HepG2 (cell line): ENCODE data around the gene FBXO2. TPM values are rescaled to one million over a fixed set of nuclear protein-coding genes. Genes with fewer than 3 reads are reported as not detected.

Experiments
- ATF6 ChIP-seq: sonication (generic); formaldehyde crosslinking; conservative IDR thresholded peaks from 2 replicates; pipeline ENCODE4 v1.4.0; 2020; ENCODE audit warnings: missing genetic modification reagents
- CBFB ChIP-seq: sonication (generic); formaldehyde crosslinking; IDR thresholded peaks from 2 replicates; pipeline ENCODE4 v1.4.0; 2020; ENCODE audit warnings: missing genetic modification reagents
- HDAC2 ChIP-seq: sonication (generic); formaldehyde crosslinking; IDR thresholded peaks from 2 replicates; pipeline ENCODE4 v1.4.0; 2020; ENCODE audit warnings: missing genetic modification reagents
- IRF1 ChIP-seq: sonication (generic); formaldehyde crosslinking; IDR thresholded peaks from 2 replicates; pipeline ENCODE4 v1.4.0; 2020; ENCODE audit warnings: low read depth, mild to moderate bottlenecking, missing genetic modification reagents
- KAT2B ChIP-seq: fragments of 150-350 bp; IDR thresholded peaks from 2 replicates; pipeline ENCODE4 v1.6.1; 2014; ENCODE audit warnings: low read depth, low read length, borderline replicate concordance
- KDM1A ChIP-seq: IDR thresholded peaks from 2 replicates; pipeline ENCODE4 v1.6.1; 2016; ENCODE audit warnings: missing compliant biosample characterization
- MYPOP ChIP-seq: sonication (generic); formaldehyde crosslinking; IDR thresholded peaks from 2 replicates; pipeline ENCODE4 v1.8.1; 2023; ENCODE audit warnings: mild to moderate bottlenecking, moderate library complexity, missing genetic modification reagents
- PHB2 ChIP-seq: fragments of 450-650 bp; IDR thresholded peaks from 2 replicates; pipeline ENCODE4 v1.6.1; 2018; ENCODE audit not compliant: partially characterized antibody
- PHF5A ChIP-seq: IDR thresholded peaks from one replicate; pipeline ENCODE4 v1.6.1; 2018; ENCODE audit warnings: low read depth, missing genetic modification reagents; ENCODE audit not compliant: unreplicated experiment
- POGK ChIP-seq: sonication (generic); formaldehyde crosslinking; conservative IDR thresholded peaks from 2 replicates; pipeline ENCODE4 v1.8.0; 2022; ENCODE audit warnings: mild to moderate bottlenecking, moderate library complexity, missing genetic modification reagents
- RBFOX2 ChIP-seq: fragments of 200-400 bp; formaldehyde crosslinking; IDR thresholded peaks from 2 replicates; pipeline ENCODE4 v1.6.1; 2017; ENCODE audit warnings: low read depth, mild to moderate bottlenecking, low read length
- RBM39 ChIP-seq: fragments of 200-400 bp; formaldehyde crosslinking; IDR thresholded peaks from one replicate; pipeline ENCODE4 v1.6.1; 2018; ENCODE audit warnings: antibody characterized with exemption, mild to moderate bottlenecking, low read depth, low read length; ENCODE audit not compliant: poor library complexity, severe bottlenecking
- SNAPC2 ChIP-seq: sonication (generic); formaldehyde crosslinking; IDR thresholded peaks from 2 replicates; pipeline ENCODE4 v1.8.1; 2022; ENCODE audit warnings: mild to moderate bottlenecking, missing genetic modification reagents
- SOX5 ChIP-seq: IDR thresholded peaks from 2 replicates; pipeline ENCODE4 v1.6.1; 2016; ENCODE audit warnings: borderline replicate concordance
- SRY ChIP-seq: sonication (generic); formaldehyde crosslinking; IDR thresholded peaks from 2 replicates; pipeline ENCODE4 v1.8.0; 2022; ENCODE audit warnings: mild to moderate bottlenecking, missing genetic modification reagents
- ZBTB8A ChIP-seq: sonication (generic); formaldehyde crosslinking; IDR thresholded peaks from 2 replicates; pipeline ENCODE4 v1.4.0; 2020; ENCODE audit warnings: mild to moderate bottlenecking, low read depth, missing genetic modification reagents, borderline replicate concordance
- ZIK1 ChIP-seq: sonication (generic); formaldehyde crosslinking; IDR thresholded peaks from 2 replicates; pipeline ENCODE4 v1.5.0; 2020; ENCODE audit warnings: mild to moderate bottlenecking, low read depth, missing genetic modification reagents, borderline replicate concordance
- ZMYM4 ChIP-seq: sonication (generic); formaldehyde crosslinking; IDR thresholded peaks from 2 replicates; pipeline ENCODE4 v1.8.1; 2023; ENCODE audit warnings: mild to moderate bottlenecking, missing genetic modification reagents
- ZNF234 ChIP-seq: sonication (generic); formaldehyde crosslinking; conservative IDR thresholded peaks from 2 replicates; pipeline ENCODE4 v1.5.1; 2020; ENCODE audit warnings: mild to moderate bottlenecking, missing genetic modification reagents
- ZNF337 ChIP-seq: sonication (generic); formaldehyde crosslinking; IDR thresholded peaks from 2 replicates; pipeline ENCODE4 v1.5.1; 2020; ENCODE audit warnings: missing genetic modification reagents, low read depth, mild to moderate bottlenecking, borderline replicate concordance
- ZNF367 ChIP-seq: sonication (generic); formaldehyde crosslinking; IDR thresholded peaks from 2 replicates; pipeline ENCODE4 v1.4.0; 2020; ENCODE audit warnings: missing genetic modification reagents, borderline replicate concordance
- ZNF543 ChIP-seq: sonication (generic); formaldehyde crosslinking; IDR thresholded peaks from 2 replicates; pipeline ENCODE4 v1.4.0; 2020; ENCODE audit warnings: mild to moderate bottlenecking, missing genetic modification reagents
- ZNF558 ChIP-seq: sonication (generic); formaldehyde crosslinking; IDR thresholded peaks from 2 replicates; pipeline ENCODE4 v1.9.0; 2022; ENCODE audit warnings: mild to moderate bottlenecking, missing genetic modification reagents, borderline replicate concordance
- ZNF672 ChIP-seq: sonication (generic); formaldehyde crosslinking; IDR thresholded peaks from 2 replicates; pipeline ENCODE4 v1.8.1; 2022; ENCODE audit warnings: missing genetic modification reagents
- ZNF775 ChIP-seq: sonication (generic); formaldehyde crosslinking; IDR thresholded peaks from 2 replicates; pipeline ENCODE4 v1.4.0; 2020; ENCODE audit warnings: missing genetic modification reagents, mild to moderate bottlenecking, moderate library complexity, borderline replicate concordance
- polyA plus RNA-seq, 8 experiments: library from polyadenylated mRNA; depleted of rRNA in 3 of 8; stranded (reverse) in 7 of 8; unstranded in 1 of 8; fragments of >200 nt; fragmentation: Illumina TruSeq in 4 of 8; extraction: Trizol in 4 of 8; gene quantifications; 2 replicates each; pipeline versions ENCODE4 v1.2.1 to v1.2.3, GENCODE V29; 2011 to 2016; ENCODE audit warnings: low read depth in 4 of 8, missing spikeins in 1 of 8, mixed read lengths in 1 of 8; ENCODE audit not compliant: insufficient read depth in 1 of 8
- total RNA-seq, 5 experiments: library from RNA; depleted of rRNA; stranded (reverse); fragments of >200 nt; fragmentation: Illumina TruSeq; extraction: Trizol; gene quantifications; 2 replicates each; pipeline ENCODE4 v1.2.3, GENCODE V29; 2016; ENCODE audit warnings: low read depth in 1 of 5

Gene FBXO2
- total and polyA plus RNA-seq, 2 of the 13 experiments (the other 11 are each of a cell fraction or from before 2014, with no cell fraction given): 79.3 to 112 TPM

- TF ChIP-seq ZNF367 (CRISPR knock-in tag) (no peak), ZNF337 (no peak), POGK (CRISPR knock-in tag) (no peak), ZNF775 (no peak), MYPOP (CRISPR knock-in tag) (peak; percentile 29; the same call in 1 of the 2 replicates), IRF1 (no peak), ZNF558 (CRISPR knock-in tag) (peak; percentile 34; the same call in 1 of the 2 replicates), ZNF234 (CRISPR knock-in tag) (no peak), HDAC2 (CRISPR knock-in tag) (no peak), RBFOX2 (peak; percentile 92), SOX5 (CRISPR knock-in tag) (no peak), SNAPC2 (CRISPR knock-in tag) (no peak), ZIK1 (CRISPR knock-in tag) (peak; percentile 86; the same call in 1 of the 2 replicates), ZNF543 (CRISPR knock-in tag) (no peak), KDM1A (CRISPR knock-in tag) (no peak), KAT2B (no peak), ATF6 (no peak), PHB2 (no peak), SRY (CRISPR knock-in tag) (no peak), CBFB (CRISPR knock-in tag) (no peak), RBM39 (no peak), ZMYM4 (CRISPR knock-in tag) (peak; percentile 56; the same call in 1 of the 2 replicates), ZBTB8A (CRISPR knock-in tag) (no peak), ZNF672 (no peak), PHF5A (CRISPR knock-in tag) (no peak)
Observed at GRCh38 chr1:11654137-11654938, at the start of gene FBXO2, which contains the start of gene FBXO44 (continued).
